ENCODE results near the gene CUTA. TPM values are rescaled to one million over a fixed set of nuclear protein-coding genes. Genes with fewer than 3 reads are reported as not detected.
A peak's percentile ranks its signal among the peaks of the same experiment; 100 is the strongest.

CUTA gene
- total RNA-seq, 1 experiment from 2014 or later = 188 TPM

- peak; percentile 19 for DNase-seq
- peaks cover 71% of the 10 kb centered on the region for H3K36me3 ChIP-seq (replicated peaks; ENCODE audit: control insufficient read depth, insufficient read depth, low read length)
- no peaks in the 10 kb centered on the region for H3K27me3 ChIP-seq (ENCODE audit: control insufficient read depth, insufficient read depth, low read length)
- no peak overlapping the region for H3K4me3 ChIP-seq (ENCODE audit: insufficient read depth, low read depth, low read length)
Measured at GRCh38 chr6:33445119-33445603, 27.3 kb upstream of the CUTA start.

DNA sequence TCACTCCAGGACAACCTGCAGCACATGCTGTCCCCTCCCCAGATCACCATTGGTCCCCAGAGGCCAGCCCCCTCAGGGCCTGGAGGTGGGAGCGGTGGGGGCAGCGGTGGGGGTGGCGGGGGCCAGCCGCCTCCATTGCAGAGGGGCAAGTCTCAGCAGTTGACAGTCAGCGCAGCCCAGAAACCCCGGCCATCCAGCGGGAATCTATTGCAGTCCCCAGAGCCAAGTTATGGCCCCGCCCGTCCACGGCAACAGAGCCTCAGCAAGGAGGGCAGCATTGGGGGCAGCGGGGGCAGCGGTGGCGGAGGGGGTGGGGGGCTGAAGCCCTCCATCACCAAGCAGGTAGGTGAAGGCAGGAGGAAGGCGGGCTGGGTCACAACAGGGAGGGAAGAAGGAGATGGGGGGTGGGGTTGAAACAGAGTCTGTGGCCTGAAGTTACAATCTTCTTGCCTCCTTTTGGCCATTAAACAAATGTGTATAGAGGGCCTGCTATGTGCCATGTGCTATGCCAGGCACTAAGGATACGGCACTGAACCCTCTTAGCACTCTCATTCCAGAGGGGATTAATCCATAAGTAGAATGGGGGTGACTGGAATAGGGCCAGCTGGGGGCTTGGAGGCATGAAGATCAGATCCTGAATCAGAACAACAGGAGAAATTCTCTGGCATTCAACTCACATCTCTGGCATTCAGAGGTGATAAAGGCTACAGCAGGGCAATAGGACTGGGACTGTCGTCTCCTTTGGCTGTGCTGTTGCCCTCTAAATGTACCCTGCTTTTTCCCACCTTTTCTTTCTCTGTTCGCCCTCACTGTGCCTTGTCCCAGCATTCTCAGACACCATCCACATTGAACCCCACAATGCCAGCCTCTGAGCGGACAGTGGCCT lies 26.0 kb upstream of the CUTA start:
- DNase-seq = peak; percentile 39
- Histone ChIP-seq H3K36me3 (replicated peaks; ENCODE audit: control insufficient read depth, insufficient read depth, low read length) (peaks cover 70% of the 10 kb centered on the region), H3K27me3 (ENCODE audit: control insufficient read depth, insufficient read depth, low read length) (no peaks in the 10 kb centered on the region), H3K4me3 (ENCODE audit: insufficient read depth, low read depth, low read length) (no peak overlapping the region)

- DNase-seq = no peak
- no peaks in the 10 kb centered on the region for H3K27me3 ChIP-seq (ENCODE audit: control insufficient read depth, insufficient read depth, low read length)
- no peak overlapping the region for H3K4me3 ChIP-seq (ENCODE audit: insufficient read depth, low read depth, low read length)
- peaks cover 70% of the 10 kb centered on the region for H3K36me3 ChIP-seq (replicated peaks; ENCODE audit: control insufficient read depth, insufficient read depth, low read length)
Measured at GRCh38 chr6:33443025-33443424, 25.1 kb upstream of the CUTA start.

- no peak overlapping the region for H3K4me3 ChIP-seq (ENCODE audit: insufficient read depth, low read depth, low read length)
- no peaks in the 10 kb centered on the region for H3K27me3 ChIP-seq (ENCODE audit: control insufficient read depth, insufficient read depth, low read length)
- peaks cover 69% of the 10 kb centered on the region for H3K36me3 ChIP-seq (replicated peaks; ENCODE audit: control insufficient read depth, insufficient read depth, low read length)
- DNase-seq = peak; percentile 33
Measured at GRCh38 chr6:33442283-33442682, 24.4 kb upstream of the CUTA start.

GRCh38 chr6:33441457-33441856 lies 23.6 kb upstream of the CUTA start:
- Histone ChIP-seq H3K4me3 (ENCODE audit: insufficient read depth, low read depth, low read length) (no peak overlapping the region), H3K36me3 (replicated peaks; ENCODE audit: control insufficient read depth, insufficient read depth, low read length) (peaks cover 68% of the 10 kb centered on the region), H3K27me3 (ENCODE audit: control insufficient read depth, insufficient read depth, low read length) (no peaks in the 10 kb centered on the region)
- DNase-seq = peak; percentile 28

GRCh38 chr6:33440649-33441309 lies 22.9 kb upstream of the CUTA start:
- Histone ChIP-seq H3K27me3 (ENCODE audit: control insufficient read depth, insufficient read depth, low read length) (no peaks in the 10 kb centered on the region), H3K4me3 (ENCODE audit: insufficient read depth, low read depth, low read length) (no peak overlapping the region), H3K36me3 (replicated peaks; ENCODE audit: control insufficient read depth, insufficient read depth, low read length) (peaks cover 68% of the 10 kb centered on the region)
- DNase-seq = peak; percentile 22

- no peaks in the 10 kb centered on the region for H3K27me3 ChIP-seq (ENCODE audit: control insufficient read depth, insufficient read depth, low read length)
- DNase-seq = peak; percentile 51
- H3K36me3 ChIP-seq (replicated peaks; ENCODE audit: control insufficient read depth, insufficient read depth, low read length) = peaks cover 74% of the 10 kb centered on the region
- no peak overlapping the region for H3K4me3 ChIP-seq (ENCODE audit: insufficient read depth, low read depth, low read length)
Measured at GRCh38 chr6:33439956-33440648, 22.2 kb upstream of the CUTA start.

DNA sequence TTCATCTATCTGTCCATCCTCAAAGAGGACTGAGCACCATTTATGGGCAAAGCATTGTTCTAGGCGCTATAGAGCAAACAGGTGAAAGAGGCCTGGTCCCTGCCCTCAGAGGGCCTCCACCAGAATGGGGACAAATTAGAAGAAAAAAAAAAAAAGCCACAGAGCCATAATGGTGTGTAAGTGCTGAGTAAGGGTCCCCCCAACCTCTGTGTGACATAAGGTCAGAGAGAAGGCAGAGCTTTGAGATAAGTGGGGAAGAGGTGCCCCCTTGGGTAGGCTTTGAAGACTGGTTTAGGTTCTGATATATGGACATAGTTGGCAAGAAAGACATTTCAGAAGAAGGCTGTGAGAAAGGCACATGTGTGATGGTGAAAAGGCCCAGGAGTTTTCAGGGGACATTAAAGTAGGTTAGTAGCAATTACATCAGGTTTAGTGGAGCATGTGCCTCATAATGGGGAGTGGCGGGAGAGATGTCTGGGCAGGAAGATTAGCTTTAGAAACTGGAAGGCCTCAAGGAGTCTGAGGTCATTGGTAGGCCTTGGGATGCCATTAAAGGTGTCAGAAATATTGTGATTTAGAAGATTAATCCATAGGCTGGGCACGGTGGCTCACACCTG lies 21.2 kb upstream of the CUTA start:
- Histone ChIP-seq H3K27me3 (ENCODE audit: control insufficient read depth, insufficient read depth, low read length) (no peaks in the 10 kb centered on the region), H3K36me3 (replicated peaks; ENCODE audit: control insufficient read depth, insufficient read depth, low read length) (peaks cover 65% of the 10 kb centered on the region), H3K4me3 (ENCODE audit: insufficient read depth, low read depth, low read length) (no peak overlapping the region)
- DNase-seq = no peak

DNA sequence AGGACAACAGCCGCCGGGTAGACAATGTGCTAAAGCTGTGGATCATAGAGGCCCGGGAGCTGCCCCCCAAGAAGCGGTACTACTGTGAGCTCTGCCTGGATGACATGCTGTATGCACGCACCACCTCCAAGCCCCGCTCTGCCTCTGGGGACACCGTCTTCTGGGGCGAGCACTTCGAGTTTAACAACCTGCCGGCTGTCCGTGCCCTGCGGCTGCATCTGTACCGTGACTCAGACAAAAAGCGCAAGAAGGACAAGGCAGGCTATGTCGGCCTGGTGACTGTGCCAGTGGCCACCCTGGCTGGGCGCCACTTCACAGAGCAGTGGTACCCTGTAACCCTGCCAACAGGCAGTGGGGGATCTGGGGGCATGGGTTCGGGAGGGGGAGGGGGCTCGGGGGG lies 19.8 kb upstream of the CUTA start:
- no peak overlapping the region for H3K4me3 ChIP-seq (ENCODE audit: insufficient read depth, low read depth, low read length)
- H3K36me3 ChIP-seq (replicated peaks; ENCODE audit: control insufficient read depth, insufficient read depth, low read length) = peaks cover 58% of the 10 kb centered on the region
- no peaks in the 10 kb centered on the region for H3K27me3 ChIP-seq (ENCODE audit: control insufficient read depth, insufficient read depth, low read length)
- peak; percentile 31 for DNase-seq

- no peak for DNase-seq
- Histone ChIP-seq H3K36me3 (replicated peaks; ENCODE audit: control insufficient read depth, insufficient read depth, low read length) (peaks cover 38% of the 10 kb centered on the region), H3K4me3 (ENCODE audit: insufficient read depth, low read depth, low read length) (no peak overlapping the region), H3K27me3 (ENCODE audit: control insufficient read depth, insufficient read depth, low read length) (no peaks in the 10 kb centered on the region)
Measured at GRCh38 chr6:33434961-33435360, 17.1 kb upstream of the CUTA start.

DNA sequence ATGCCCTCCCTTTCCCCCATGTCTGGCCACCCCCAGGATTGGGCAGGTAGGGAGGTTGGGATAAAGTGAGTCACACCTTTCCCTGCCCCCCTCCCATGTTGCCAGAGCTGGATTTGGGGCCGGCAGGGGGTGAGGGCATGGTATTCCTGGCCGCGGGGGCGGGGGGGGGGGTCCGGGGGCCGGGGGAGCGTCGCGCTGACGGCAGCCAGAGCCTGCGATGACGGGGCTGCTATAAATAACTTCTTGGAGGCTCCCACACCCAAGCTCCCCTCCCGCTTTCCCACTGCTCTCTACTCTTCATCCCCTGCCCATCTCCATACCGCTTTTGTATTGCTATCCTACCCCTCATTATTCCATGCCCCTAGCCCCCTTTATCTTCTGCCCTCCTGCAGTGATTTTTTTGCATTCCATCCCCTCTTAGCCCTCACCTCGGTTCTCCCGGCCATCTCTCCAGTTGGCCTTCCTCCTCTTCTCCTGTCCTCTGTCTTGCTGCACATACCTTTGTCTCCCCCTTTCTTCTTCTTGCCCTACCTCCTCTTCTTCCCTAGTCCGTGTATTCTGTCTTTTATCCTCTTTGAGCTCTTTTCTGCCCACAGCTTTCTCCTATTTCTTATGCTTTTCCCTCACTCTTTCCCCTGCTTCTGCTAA lies 15.8 kb upstream of the CUTA start:
- no peak overlapping the region; the same call in 1 of the 2 replicates for H3K4me3 ChIP-seq (ENCODE audit: insufficient read depth, low read depth, low read length)
- DNase-seq = peak; percentile 85
- peaks cover 31% of the 10 kb centered on the region for H3K36me3 ChIP-seq (replicated peaks; ENCODE audit: control insufficient read depth, insufficient read depth, low read length)
- H3K27me3 ChIP-seq (ENCODE audit: control insufficient read depth, insufficient read depth, low read length) = no peaks in the 10 kb centered on the region

DNA sequence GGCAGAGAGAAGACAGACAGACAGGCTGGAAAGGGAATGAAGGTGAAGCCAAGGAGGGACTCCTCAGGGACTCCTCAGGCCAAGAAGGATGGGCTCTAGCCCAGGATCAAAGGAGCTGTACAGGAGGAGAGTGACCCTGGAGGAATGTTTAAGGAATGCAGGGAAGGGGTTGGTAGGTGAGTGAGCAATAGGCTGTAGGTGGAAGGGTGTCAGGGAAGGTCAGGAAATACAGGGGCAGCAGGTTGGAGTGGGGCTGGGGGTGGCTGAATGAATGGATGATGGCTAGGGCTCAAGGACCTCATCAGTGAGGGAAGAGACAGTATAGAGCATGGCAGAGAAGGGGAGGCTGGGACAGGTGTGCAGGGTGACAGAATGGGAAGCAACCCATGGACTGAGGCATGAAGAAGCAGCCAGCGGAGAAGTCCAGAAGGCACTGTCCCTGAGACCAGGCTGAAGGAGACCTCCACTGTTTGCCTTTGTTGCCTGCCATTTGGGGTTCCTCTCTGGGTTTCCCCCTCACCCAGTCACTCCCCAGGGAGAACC lies 15.2 kb upstream of the CUTA start:
- DNase-seq = peak; percentile 73
- Histone ChIP-seq H3K27me3 (ENCODE audit: control insufficient read depth, insufficient read depth, low read length) (no peaks in the 10 kb centered on the region), H3K36me3 (replicated peaks; ENCODE audit: control insufficient read depth, insufficient read depth, low read length) (peaks cover 25% of the 10 kb centered on the region), H3K4me3 (ENCODE audit: insufficient read depth, low read depth, low read length) (no peak overlapping the region; the same call in 1 of the 2 replicates)

DNA sequence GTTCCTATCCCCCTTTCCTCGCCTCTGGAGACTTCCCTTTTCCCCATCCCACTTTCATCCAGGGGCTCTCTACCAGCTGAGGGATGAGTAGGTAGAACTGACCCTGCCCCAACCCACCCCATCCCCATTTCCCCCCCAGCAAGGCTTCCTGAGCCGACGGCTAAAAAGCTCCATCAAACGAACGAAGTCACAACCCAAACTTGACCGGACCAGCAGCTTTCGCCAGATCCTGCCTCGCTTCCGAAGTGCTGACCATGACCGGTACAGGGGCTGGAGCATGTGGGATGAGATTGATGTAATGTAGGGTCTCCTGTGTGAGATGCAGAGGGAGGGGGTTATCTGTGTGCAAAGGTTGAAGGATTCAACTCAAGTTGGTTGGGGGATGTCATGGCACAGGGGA lies 14.6 kb upstream of the CUTA start:
- no peak for DNase-seq
- Histone ChIP-seq H3K27me3 (ENCODE audit: control insufficient read depth, insufficient read depth, low read length) (no peaks in the 10 kb centered on the region), H3K36me3 (replicated peaks; ENCODE audit: control insufficient read depth, insufficient read depth, low read length) (peaks cover 22% of the 10 kb centered on the region), H3K4me3 (ENCODE audit: insufficient read depth, low read depth, low read length) (peak overlapping the region; percentile 47)
